ENCODE measurements around the gene RAB5IF. TPM values are rescaled to one million over a fixed set of nuclear protein-coding genes. Genes with fewer than 3 reads are reported as not detected.
A peak's percentile ranks its signal among the peaks of the same experiment; 100 is the strongest.

The RAB5IF gene
- total and polyA plus RNA-seq, 10 of the 15 experiments (the other 5 are each of a cell fraction or from before 2014, with no cell fraction given): 19.4 to 246 (median 92.0) TPM

GRCh38 chr20:36606158-36607066, 833 bp downstream of the RAB5IF start:
- peaks cover 12 to 15% of the 10 kb centered on the region in 2 experiments for H3K36me3 ChIP-seq (ENCODE audit: control insufficient read depth in 2 of 2, insufficient read depth in 2 of 2, low read length in 1 of 2)
- H3K4me2 ChIP-seq (ENCODE audit: control insufficient read depth, insufficient read depth): peak overlapping the region; percentile 72
- TSS peak; percentile 70 for BruUV-seq (replicated peaks)
- peak overlapping the region; percentile 98 for H3K9ac ChIP-seq (ENCODE audit: control insufficient read depth, insufficient read depth, low read length)
- in situ Hi-C loops (cut with MboI) (no loop called here), intact Hi-C loops (cut with micrococcal nuclease; ENCODE audit: unreplicated experiment) (loop anchor here (5.0 to 10.0 kb wide), 2 partner anchors 49 to 258 kb away; a partner anchor contains a TSS)
- ATAC-seq (no peak), FAIRE-seq (no peak), DNase-seq (ENCODE audit: low read depth, low spot score) (no peak)
- H4K20me1 ChIP-seq (ENCODE audit: control insufficient read depth, insufficient read depth): no peaks in the 10 kb centered on the region
- H3K27ac ChIP-seq (ENCODE audit: control insufficient read depth, insufficient read depth): peak overlapping the region; percentile 97
- H2AFZ ChIP-seq (ENCODE audit: control insufficient read depth, low read depth, low read length): peak overlapping the region; percentile 77
- CTCF ChIA-PET: interaction anchor here (0.7 to 9.4 kb wide), 16 partner anchors 12 to 654 kb away, joined by 3 to 94 read pairs (median 4); partner anchors contain the start of genes DSN1 and TGIF2
- H3K4me3 ChIP-seq: peak overlapping the region; percentile 98
- RAD21 ChIA-PET (ENCODE audit: unreplicated experiment): interaction anchor here (0.7 to 4.0 kb wide), 11 partner anchors 8 to 280 kb away, joined by 3 to 92 read pairs (median 4); partner anchors contain the start of genes NDRG3 and TGIF2
- H3K27me3 ChIP-seq (replicated peaks in 1 of 2; ENCODE audit: control insufficient read depth in 2 of 2, insufficient read depth in 2 of 2, low read length in 1 of 2): no peaks in the 10 kb centered on the region
- H3K79me2 ChIP-seq (ENCODE audit: control insufficient read depth, insufficient read depth, low read length): peaks cover 35% of the 10 kb centered on the region
- peaks cover 14% of the 10 kb centered on the region for H3K4me1 ChIP-seq (ENCODE audit: control insufficient read depth, insufficient read depth, low read length)
- SMC1A ChIA-PET (ENCODE audit: uncharacterized antibody, unreplicated experiment): interaction anchor here (0.8 to 8.6 kb wide), 11 partner anchors 11 to 276 kb away, joined by 3 to 87 read pairs (median 7); partner anchors contain the start of gene TGIF2
- under 1% methylated on average over 31 of the region's 31 CpGs for WGBS (ENCODE audit: insufficient coverage, insufficient replicate concordance, low lambda C conversion rate, missing lambda C conversion rate)
- H3K9me3 ChIP-seq (replicated peaks; ENCODE audit: control insufficient read depth, insufficient read depth, low read length): no peaks in the 10 kb centered on the region
- TF ChIP-seq POLR2AphosphoS5 (IDR thresholded peaks at IDR 0.05; ENCODE audit: low read length) (peak; percentile 44; the same call in 1 of the 2 replicates), MEF2A (IDR thresholded peaks at IDR 0.05; ENCODE audit: insufficient read depth, low read depth, low read length) (no peak), CHD1 (IDR thresholded peaks at IDR 0.05; ENCODE audit: low read depth, low read length) (0 out of 2 replicates have a peak, but pooled peaks have one; percentile 49), SUPT20H (IDR thresholded peaks at IDR 0.05; ENCODE audit: borderline replicate concordance, control insufficient read depth, low read depth, low read length) (no peak), TAF1 (IDR thresholded peaks at IDR 0.05; ENCODE audit: borderline replicate concordance, low read depth, low read length) (0 out of 2 replicates have a peak, but pooled peaks have one; percentile 27), ZNF274 (IDR thresholded peaks at IDR 0.05; ENCODE audit: insufficient read depth, insufficient read length) (no peak), CBX3 (IDR thresholded peaks at IDR 0.05; ENCODE audit: borderline replicate concordance, low read depth) (no peak), NR2C1 (IDR thresholded peaks at IDR 0.05) (no peak)
- POLR2A ChIA-PET: interaction anchor here (0.6 to 4.1 kb wide), 12 partner anchors 11 to 261 kb away, joined by 4 to 87 read pairs (median 10); partner anchors contain the start of gene TGIF2

Data from GM12878 (cell line).